ENCODE results near the gene FAM180B.

The FAM180B gene

GRCh38 chr11:47595029-47595428, 8.6 kb downstream of the FAM180B start:
- in situ Hi-C loops (cut with MboI; ENCODE audit: low sequenced_read_pairs, unreplicated experiment), result no loop called here
- TF ChIP-seq CTCF (IDR thresholded peaks at IDR 0.05; ENCODE audit: borderline replicate concordance, control extremely low read depth, extremely low read depth, insufficient read depth, missing control alignments), result no peak
- DNase-seq (ENCODE audit: low spot score), result no peak

DNA sequence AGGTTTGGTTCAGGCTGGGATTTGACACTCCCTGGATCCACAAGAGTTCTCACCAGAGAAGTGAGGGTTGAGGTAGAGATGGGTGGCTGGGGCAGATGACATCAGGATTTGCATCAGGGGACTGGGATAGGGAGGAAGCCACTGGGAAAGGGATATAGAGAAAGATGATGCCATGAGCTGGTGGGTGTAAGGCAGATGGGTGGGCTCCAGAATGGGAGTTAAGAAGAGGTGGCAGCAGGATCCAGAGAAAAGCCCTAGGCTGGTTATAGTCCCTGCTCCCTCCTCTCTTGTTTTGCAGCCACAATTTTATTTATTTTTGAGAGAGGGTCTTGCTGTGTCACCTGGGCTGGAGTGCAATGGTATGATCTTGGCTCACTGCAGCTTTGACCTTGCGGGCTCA, 9.5 kb downstream of the FAM180B start:
- in situ Hi-C loops (cut with MboI; ENCODE audit: low sequenced_read_pairs, unreplicated experiment), result no loop called here
- no peak for TF ChIP-seq CTCF (IDR thresholded peaks at IDR 0.05; ENCODE audit: borderline replicate concordance, control extremely low read depth, extremely low read depth, insufficient read depth, missing control alignments)
- DNase-seq (ENCODE audit: low spot score), result no peak

DNA sequence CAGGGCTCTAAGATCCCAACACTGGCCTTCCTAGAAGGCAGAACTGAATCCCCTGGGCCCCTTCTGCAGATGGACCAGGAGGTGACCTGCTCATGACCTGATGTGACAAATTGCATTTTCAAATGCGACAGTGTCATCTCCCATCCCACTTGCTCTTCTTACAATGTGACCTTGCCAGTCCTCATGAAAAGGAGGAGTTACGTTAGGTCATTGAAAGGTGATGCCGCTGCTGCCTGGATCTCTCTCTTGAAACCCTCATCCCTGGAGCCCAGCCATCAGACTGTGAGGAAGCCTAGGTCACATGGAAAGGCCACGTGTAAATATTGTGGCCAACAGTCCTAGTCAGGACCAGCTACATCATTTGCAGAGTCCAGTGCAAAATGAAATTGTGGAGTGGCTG, 13.4 kb downstream of the FAM180B start:
- in situ Hi-C loops (cut with MboI; ENCODE audit: low sequenced_read_pairs, unreplicated experiment), result no loop called here
- TF ChIP-seq CTCF (IDR thresholded peaks at IDR 0.05; ENCODE audit: borderline replicate concordance, control extremely low read depth, extremely low read depth, insufficient read depth, missing control alignments), result no peak
- no peak for DNase-seq (ENCODE audit: low spot score)

GRCh38 chr11:47603295-47603694, 16.8 kb downstream of the FAM180B start:
- DNase-seq (ENCODE audit: low spot score), result no peak
- in situ Hi-C loops (cut with MboI; ENCODE audit: low sequenced_read_pairs, unreplicated experiment), result no loop called here
- no peak for TF ChIP-seq CTCF (IDR thresholded peaks at IDR 0.05; ENCODE audit: borderline replicate concordance, control extremely low read depth, extremely low read depth, insufficient read depth, missing control alignments)

DNA sequence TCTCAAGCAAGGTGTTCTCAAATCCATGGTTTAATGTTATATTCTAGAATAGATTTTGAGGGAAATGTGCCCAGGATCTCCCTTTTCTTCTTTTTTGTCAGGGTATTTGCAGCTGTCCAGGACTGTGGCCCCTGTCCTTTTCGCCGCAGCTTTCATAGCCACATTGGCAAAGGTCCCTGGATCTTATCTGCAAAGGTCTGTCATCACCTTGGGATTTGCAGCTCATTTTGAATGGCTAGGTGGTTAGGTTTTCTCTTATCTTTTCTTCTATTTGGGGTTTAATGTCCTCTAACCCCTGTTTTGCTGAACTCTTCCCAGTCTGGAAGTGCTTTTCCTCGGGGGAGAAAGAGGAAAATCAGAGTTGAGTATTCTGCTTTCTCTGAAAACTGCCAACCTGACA, 19.4 kb downstream of the FAM180B start:
- DNase-seq (ENCODE audit: low spot score), result no peak
- TF ChIP-seq CTCF (IDR thresholded peaks at IDR 0.05; ENCODE audit: borderline replicate concordance, control extremely low read depth, extremely low read depth, insufficient read depth, missing control alignments), result no peak
- in situ Hi-C loops (cut with MboI; ENCODE audit: low sequenced_read_pairs, unreplicated experiment), result no loop called here

DNA sequence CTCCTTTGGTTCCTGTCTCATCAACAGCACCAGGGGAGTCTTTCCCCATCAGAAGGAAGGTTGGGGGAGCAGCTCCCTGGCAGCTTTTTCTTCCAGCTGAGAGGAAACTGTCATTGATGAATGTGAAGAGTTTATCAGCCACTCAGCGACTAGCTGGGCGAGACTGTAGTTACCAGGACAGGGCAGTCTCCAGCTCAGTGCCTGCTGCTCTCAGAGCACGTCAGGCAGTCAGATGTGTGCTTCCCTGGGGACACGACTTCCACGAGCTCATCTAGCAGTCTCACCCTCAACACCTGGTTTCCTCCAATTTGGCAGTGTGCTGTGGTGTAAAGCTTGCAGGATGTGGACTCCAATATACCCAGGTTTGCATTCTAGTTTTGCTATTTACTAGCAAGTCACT, 20.3 kb downstream of the FAM180B start:
- no peak for TF ChIP-seq CTCF (IDR thresholded peaks at IDR 0.05; ENCODE audit: borderline replicate concordance, control extremely low read depth, extremely low read depth, insufficient read depth, missing control alignments)
- in situ Hi-C loops (cut with MboI; ENCODE audit: low sequenced_read_pairs, unreplicated experiment), result no loop called here
- DNase-seq (ENCODE audit: low spot score), result no peak

DNA sequence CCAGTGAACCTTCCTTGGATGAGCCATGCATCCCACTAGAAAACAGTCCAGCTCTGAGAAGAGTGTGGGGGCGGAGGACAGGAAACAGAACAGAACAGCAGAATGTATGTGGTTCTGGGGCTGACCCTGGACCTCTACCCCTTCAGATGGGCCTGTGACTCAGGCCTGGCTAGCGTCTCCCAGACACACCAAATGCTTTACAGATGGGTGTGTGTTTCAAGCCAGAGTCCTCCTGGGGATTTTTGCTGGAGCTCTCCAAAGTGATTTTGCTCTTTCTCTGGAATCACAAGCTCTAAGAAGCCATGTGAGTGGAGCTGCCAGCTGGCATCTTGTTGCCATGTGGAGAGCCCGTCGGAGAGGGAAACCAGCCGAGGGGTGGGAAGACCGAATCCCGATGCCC, 20.9 kb downstream of the FAM180B start:
- DNase-seq (ENCODE audit: low spot score), result no peak
- in situ Hi-C loops (cut with MboI; ENCODE audit: low sequenced_read_pairs, unreplicated experiment), result no loop called here
- TF ChIP-seq CTCF (IDR thresholded peaks at IDR 0.05; ENCODE audit: borderline replicate concordance, control extremely low read depth, extremely low read depth, insufficient read depth, missing control alignments), result no peak
